ENCODE data around the gene SAMD7. TPM values are rescaled to one million over a fixed set of nuclear protein-coding genes. Genes with fewer than 3 reads are reported as not detected.

The SAMD7 gene
- total RNA-seq, 6 experiments from 2014 or later: not detected

DNA sequence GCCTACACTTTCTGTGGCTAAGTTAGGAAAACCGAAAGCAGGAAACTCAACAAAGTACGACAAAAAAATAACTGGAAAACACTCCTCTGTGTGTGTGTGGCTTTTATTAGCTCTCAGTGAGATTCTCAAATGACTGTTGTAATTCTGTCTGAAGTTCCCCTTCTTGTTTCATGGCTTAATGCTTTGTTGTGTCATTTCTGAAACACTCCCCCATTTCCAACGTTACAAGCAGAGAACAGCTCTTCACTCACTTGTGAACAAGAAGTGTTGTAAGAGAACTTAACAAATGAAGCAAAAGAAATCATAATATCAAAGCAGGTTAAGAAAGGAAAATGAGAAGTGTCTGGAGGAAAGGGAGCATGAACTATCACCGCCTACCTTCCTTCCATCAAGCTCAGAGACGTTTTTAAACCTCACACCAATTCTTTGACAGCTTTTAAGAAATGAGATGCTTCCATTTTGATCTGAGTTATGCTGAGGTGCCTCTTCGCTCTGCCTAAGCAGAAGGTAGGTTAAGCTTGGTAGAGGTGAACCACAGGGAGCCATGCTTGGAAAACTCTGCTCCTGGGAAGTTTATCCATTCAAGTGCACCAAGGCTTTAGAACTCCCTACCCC, 42.9 kb downstream of the SAMD7 start:
- H3K27me3 Mint-ChIP-seq (ENCODE audit: insufficient read depth): peaks cover 4% of the 10 kb centered on the region
- no peak overlapping the region; the same call in 1 of the 2 replicates for H3K27ac Mint-ChIP-seq
- H3K4me3 Mint-ChIP-seq: peak overlapping the region; percentile 45
- no peaks in the 10 kb centered on the region for H3K9me3 Mint-ChIP-seq
- H3K36me3 Mint-ChIP-seq (ENCODE audit: low read depth): 0 out of 2 replicates have a peak, but pooled peaks cover 5% of the 10 kb centered on the region
- no peak for DNase-seq
- TF ChIP-seq, protein P1, sequence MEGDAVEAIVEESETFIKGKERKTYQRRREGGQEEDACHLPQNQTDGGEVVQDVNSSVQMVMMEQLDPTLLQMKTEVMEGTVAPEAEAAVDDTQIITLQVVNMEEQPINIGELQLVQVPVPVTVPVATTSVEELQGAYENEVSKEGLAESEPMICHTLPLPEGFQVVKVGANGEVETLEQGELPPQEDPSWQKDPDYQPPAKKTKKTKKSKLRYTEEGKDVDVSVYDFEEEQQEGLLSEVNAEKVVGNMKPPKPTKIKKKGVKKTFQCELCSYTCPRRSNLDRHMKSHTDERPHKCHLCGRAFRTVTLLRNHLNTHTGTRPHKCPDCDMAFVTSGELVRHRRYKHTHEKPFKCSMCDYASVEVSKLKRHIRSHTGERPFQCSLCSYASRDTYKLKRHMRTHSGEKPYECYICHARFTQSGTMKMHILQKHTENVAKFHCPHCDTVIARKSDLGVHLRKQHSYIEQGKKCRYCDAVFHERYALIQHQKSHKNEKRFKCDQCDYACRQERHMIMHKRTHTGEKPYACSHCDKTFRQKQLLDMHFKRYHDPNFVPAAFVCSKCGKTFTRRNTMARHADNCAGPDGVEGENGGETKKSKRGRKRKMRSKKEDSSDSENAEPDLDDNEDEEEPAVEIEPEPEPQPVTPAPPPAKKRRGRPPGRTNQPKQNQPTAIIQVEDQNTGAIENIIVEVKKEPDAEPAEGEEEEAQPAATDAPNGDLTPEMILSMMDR (IDR thresholded peaks at IDR 0.05): no peak
- peaks cover 14% of the 10 kb centered on the region for H3K4me1 Mint-ChIP-seq (ENCODE audit: low read depth)

DNA sequence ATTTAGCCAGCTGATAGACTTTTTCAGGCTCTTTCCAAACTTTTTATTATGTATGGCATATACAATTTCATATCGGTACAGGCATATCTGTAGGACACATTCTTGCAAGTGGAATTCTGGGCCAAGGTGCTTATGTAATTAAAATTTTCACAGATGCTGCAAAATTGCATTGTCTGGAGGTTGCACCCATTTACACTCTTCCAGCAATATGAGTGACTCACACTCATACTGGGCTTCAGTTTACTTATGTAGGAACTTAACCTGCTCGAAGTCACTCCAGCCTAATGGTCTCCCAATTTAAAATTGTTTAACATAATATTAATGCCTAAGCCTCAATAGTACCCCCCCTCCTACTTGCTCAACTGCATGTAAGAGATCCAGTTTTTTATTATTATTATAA, 44.0 kb downstream of the SAMD7 start:
- H3K27me3 Mint-ChIP-seq (ENCODE audit: insufficient read depth): peaks cover 6% of the 10 kb centered on the region
- H3K4me3 Mint-ChIP-seq: no peak overlapping the region
- H3K9me3 Mint-ChIP-seq: no peaks in the 10 kb centered on the region
- TF ChIP-seq, protein P1 (IDR thresholded peaks at IDR 0.05): no peak
- no peak for DNase-seq
- no peak overlapping the region for H3K27ac Mint-ChIP-seq
- 0 out of 2 replicates have a peak, but pooled peaks cover 5% of the 10 kb centered on the region for H3K36me3 Mint-ChIP-seq (ENCODE audit: low read depth)
- H3K4me1 Mint-ChIP-seq (ENCODE audit: low read depth): peaks cover 14% of the 10 kb centered on the region

DNA sequence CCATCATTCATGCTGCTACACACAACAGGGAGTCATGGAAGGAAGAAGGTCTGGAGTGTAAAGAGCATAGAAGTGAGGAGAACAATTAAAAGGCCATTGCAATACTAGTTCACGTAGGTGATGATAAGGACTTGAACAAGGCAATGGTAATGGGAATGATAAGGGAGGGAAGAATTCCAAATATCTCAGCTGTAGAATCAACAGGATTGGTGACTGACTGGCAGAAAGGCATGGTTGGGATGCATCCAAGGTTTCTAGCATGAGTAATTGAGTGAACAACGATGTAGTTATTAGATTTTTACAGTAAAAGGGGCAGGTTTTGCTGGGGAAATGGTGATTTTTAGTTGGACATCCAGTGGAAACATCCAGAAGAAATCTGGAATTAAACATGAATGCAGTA, 52.8 kb downstream of the SAMD7 start:
- peaks cover 5% of the 10 kb centered on the region for H3K9me3 Mint-ChIP-seq
- TF ChIP-seq, protein P1 (IDR thresholded peaks at IDR 0.05): no peak
- H3K4me1 Mint-ChIP-seq (ENCODE audit: low read depth): peaks cover 35% of the 10 kb centered on the region
- H3K36me3 Mint-ChIP-seq (ENCODE audit: low read depth): peaks cover 13% of the 10 kb centered on the region
- H3K4me3 Mint-ChIP-seq: peak overlapping the region; percentile 22
- peak overlapping the region; percentile 2; the same call in 1 of the 2 replicates for H3K27ac Mint-ChIP-seq
- DNase-seq: peak; percentile 61
- peaks cover 2% of the 10 kb centered on the region for H3K27me3 Mint-ChIP-seq (ENCODE audit: insufficient read depth)

- Mint-ChIP-seq H3K27me3 (ENCODE audit: insufficient read depth) (no peaks in the 10 kb centered on the region; the same call in 1 of the 2 replicates), H3K4me1 (ENCODE audit: low read depth) (peaks cover 46% of the 10 kb centered on the region), H3K27ac (peak overlapping the region; percentile 97), H3K4me3 (peak overlapping the region; percentile 92), H3K9me3 (peaks cover 5% of the 10 kb centered on the region), H3K36me3 (ENCODE audit: low read depth) (peaks cover 19% of the 10 kb centered on the region)
- no peak for DNase-seq
- TF ChIP-seq, protein P1 (IDR thresholded peaks at IDR 0.05): no peak
Measured at GRCh38 chr3:169965562-169966427, 54.4 kb downstream of the SAMD7 start.

GRCh38 chr3:169966428-169966950, 55.1 kb downstream of the SAMD7 start, which contains the start of gene SEC62:
TSS of gene SEC62 (plus strand) at chr3:169966807. CDS start at chr3:169966823, 16 bp downstream.
- Mint-ChIP-seq H3K9me3 (peaks cover 5% of the 10 kb centered on the region), H3K36me3 (ENCODE audit: low read depth) (peaks cover 19% of the 10 kb centered on the region), H3K27me3 (ENCODE audit: insufficient read depth) (no peaks in the 10 kb centered on the region; the same call in 1 of the 2 replicates), H3K27ac (peak within 1 kb of the TSS; percentile 97), H3K4me3 (peak within 1 kb of the TSS; percentile 92), H3K4me1 (ENCODE audit: low read depth) (peaks cover 49% of the 10 kb centered on the region)
- TF ChIP-seq, protein P1 (IDR thresholded peaks at IDR 0.05): peak; percentile 58
- peak; percentile 86 for DNase-seq

All from HFFc6 (cell line).